HG03108 (cell line): ENCODE data around the gene TTYH1.

Experiments used
- ATAC-seq: cut with Tn5 transposase; IDR thresholded peaks from one replicate; pipeline ENCODE4 v1.9.1; 2021; ENCODE audit warnings: moderate library complexity; ENCODE audit not compliant: unreplicated experiment

Gene TTYH1

GRCh38 chr19:54391589-54392061 is 23.6 kb upstream of the TTYH1 start:
- ATAC-seq = no peak

- no peak for ATAC-seq
These were observed 23.2 kb upstream of the TTYH1 start for GRCh38 chr19:54392105-54392504.

- ATAC-seq = no peak
These were observed 21.9 kb upstream of the TTYH1 start for GRCh38 chr19:54393381-54393780.

- no peak for ATAC-seq
These were observed 19.6 kb upstream of the TTYH1 start for GRCh38 chr19:54395685-54396084.

GRCh38 chr19:54399189-54399588 is 16.1 kb upstream of the TTYH1 start:
- no peak for ATAC-seq

- no peak for ATAC-seq
These were observed 14.4 kb upstream of the TTYH1 start for GRCh38 chr19:54400913-54401312.

GRCh38 chr19:54403054-54403453 is 12.2 kb upstream of the TTYH1 start:
- ATAC-seq = no peak

GRCh38 chr19:54405628-54406027 is 9.6 kb upstream of the TTYH1 start:
- ATAC-seq = no peak

- no peak for ATAC-seq
These were observed 7.5 kb upstream of the TTYH1 start for GRCh38 chr19:54407780-54408179.

- ATAC-seq = no peak
These were observed 6.7 kb upstream of the TTYH1 start for GRCh38 chr19:54408456-54409026.

GRCh38 chr19:54411033-54411432 is 4.2 kb upstream of the TTYH1 start:
- ATAC-seq = no peak

- ATAC-seq = no peak
These were observed 2.4 kb upstream of the TTYH1 start for GRCh38 chr19:54412877-54413276.

GRCh38 chr19:54414156-54414555 is 1.1 kb upstream of the TTYH1 start:
- no peak for ATAC-seq

GRCh38 chr19:54415901-54416673 is 823 bp downstream of the TTYH1 start:
- no peak for ATAC-seq

- no peak for ATAC-seq
These were observed 1.6 kb downstream of the TTYH1 start for GRCh38 chr19:54416695-54417491.

GRCh38 chr19:54418030-54418929 is 3.0 kb downstream of the TTYH1 start:
- no peak for ATAC-seq

- ATAC-seq = no peak
These were observed 3.9 kb downstream of the TTYH1 start for GRCh38 chr19:54418930-54419800.

GRCh38 chr19:54420068-54420382 is 4.8 kb downstream of the TTYH1 start:
- no peak for ATAC-seq

GRCh38 chr19:54420383-54421168 is 5.3 kb downstream of the TTYH1 start:
- no peak for ATAC-seq
